ENCODE results near the gene SCT. TPM values are rescaled to one million over a fixed set of nuclear protein-coding genes. Genes with fewer than 3 reads are reported as not detected.

SCT gene
- total RNA-seq, 1 experiment from 2014 or later, result not detected

DNA sequence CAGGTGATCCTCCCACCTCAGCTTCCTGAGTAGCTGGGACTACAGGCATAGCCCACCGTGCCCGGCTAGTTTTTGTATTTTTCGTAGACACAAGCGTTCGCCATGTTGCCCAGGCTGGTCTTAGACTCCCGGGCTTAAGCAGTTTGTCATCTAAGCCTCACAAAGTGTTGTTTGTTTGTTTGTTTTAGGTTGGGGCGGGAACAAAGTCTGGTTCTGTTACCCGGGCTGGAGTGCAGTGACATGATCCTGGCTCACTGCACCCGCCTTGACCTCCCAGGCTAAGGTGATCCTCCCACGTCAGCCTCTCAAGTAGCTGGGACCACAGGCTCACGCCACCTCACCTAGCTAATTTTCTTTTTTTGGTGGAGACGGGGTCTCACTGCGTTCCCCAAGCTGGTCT lies 23.8 kb downstream of the SCT start:
- in situ Hi-C loops (cut with HindIII; ENCODE audit: low pct_unique_long_range_greater_than_20kb, low sequenced_read_pairs), result no loop called here
- DNase-seq (ENCODE audit: low read depth, low spot score), result no peak

DNA sequence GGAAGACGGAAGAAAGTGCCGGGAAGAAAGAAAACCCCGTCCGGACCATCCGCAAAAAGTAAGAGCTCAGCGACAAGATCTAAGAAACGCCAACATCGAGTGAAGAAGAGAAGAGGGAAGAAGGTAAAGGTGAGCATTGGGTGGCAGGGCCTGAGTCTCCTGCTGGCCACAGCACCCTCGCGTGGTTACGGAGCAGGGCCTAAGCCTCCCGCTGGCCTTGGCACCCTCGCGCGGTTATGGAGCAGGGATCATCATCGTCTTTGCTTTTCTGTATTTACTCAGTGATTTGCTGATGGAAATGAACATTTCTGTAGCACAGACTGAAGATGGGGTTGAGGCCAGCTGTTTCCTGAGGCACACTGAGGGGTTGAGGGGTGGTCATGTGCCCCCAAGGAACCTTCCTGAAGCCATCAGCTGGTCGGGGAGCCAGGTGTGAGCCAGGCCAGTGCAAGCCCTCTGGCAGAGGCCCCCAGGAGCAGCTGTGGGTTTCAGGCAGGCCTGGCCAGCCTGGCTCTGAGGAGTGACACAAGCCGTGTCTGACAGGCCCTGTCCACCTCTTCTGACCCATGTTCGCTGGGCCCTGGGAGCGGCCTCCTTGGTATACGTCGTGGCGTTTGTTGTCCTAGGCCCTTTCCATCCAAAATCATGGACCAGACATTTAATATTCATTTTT lies 25.3 kb downstream of the SCT start:
- in situ Hi-C loops (cut with HindIII; ENCODE audit: low pct_unique_long_range_greater_than_20kb, low sequenced_read_pairs), result no loop called here
- DNase-seq (ENCODE audit: low read depth, low spot score), result no peak

DNA sequence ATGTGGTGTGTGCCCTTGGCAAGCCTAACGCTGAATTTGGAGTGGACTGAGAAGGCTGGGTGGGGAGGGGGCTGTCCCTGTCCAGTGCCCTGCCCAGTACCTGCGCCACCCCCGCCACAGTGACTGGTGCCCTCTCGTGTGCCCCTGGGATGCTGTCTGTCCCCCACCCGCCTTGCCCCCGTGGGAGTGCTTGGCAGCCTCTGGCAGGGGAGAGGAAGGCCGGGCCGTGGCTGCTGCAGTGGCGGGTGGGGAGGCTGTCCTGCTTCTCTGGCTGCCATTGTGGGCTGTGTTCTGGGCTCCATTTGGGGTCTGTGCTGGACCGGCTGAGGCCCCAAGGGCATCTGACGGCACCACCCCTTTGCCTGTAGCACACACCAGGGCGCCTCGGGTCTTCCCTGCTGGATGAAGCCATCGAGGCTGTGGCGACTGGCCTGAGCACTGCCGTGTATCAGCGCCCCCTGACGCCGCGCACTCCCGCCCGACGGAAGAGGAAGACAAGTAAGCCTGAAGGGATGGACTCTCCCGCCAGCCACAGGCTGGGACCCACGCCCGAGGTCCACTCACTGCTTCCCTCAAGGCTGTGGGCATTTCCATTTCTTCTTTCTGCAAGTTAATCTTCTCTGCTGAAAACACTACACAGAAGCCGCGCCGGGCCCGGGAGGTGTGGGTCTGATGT lies 28.8 kb downstream of the SCT start:
- in situ Hi-C loops (cut with HindIII; ENCODE audit: low pct_unique_long_range_greater_than_20kb, low sequenced_read_pairs), result no loop called here

DNA sequence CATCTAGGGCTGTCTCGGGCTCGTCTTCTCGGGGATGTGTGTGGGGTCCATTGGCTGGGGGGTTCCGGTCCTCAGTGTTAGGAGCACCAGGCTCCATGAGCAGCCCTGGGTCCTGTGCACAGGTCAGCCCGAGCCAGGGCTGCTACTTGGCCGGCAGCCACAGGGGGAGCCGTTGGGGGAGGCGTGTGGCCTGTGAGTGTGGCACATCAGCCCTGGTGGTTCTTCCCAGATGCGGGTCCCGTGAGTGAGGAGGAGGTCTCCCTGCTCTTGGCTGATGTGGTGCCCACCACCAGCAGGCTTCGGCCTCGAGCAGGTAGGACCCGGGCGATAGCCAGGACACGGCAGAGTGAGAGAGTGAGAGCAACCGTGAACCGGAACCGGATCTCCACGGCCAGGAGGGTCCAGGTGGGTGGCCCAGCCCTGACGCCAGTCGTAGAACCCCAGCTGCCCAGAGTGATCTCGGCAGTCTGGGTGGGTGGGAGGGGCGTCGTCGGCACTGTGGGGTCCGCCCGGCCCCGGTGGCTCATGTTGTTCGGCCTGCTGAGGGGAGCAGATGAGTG lies 29.7 kb downstream of the SCT start:
- in situ Hi-C loops (cut with HindIII; ENCODE audit: low pct_unique_long_range_greater_than_20kb, low sequenced_read_pairs), result no loop called here

More for the DNA sequence above, 28.8 kb downstream of the SCT start:
- no peak for DNase-seq (ENCODE audit: low read depth, low spot score)

DNA sequence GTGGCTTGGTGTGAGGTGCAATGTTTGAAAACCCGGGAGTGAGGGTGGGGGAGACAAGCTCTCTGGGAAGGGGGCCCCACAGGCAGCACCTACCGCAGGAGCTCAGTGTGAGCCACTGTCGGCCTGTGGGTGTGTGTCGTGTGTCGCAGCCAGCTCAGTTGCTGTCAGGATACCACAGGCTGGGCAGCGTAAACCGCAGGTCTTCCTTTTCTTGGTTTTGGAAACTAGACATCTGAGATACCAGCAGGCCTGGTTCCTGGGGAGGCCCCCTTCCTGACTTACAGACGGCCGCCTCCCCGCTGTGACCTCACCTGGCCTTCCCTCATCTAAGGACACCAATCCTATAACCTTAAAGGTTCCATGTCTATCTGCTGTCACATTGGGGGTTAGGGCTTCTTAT lies 30.6 kb downstream of the SCT start:
- in situ Hi-C loops (cut with HindIII; ENCODE audit: low pct_unique_long_range_greater_than_20kb, low sequenced_read_pairs), result no loop called here
- no peak for DNase-seq (ENCODE audit: low read depth, low spot score)

More for the DNA sequence above, 29.7 kb downstream of the SCT start:
- no peak for DNase-seq (ENCODE audit: low read depth, low spot score)

DNA sequence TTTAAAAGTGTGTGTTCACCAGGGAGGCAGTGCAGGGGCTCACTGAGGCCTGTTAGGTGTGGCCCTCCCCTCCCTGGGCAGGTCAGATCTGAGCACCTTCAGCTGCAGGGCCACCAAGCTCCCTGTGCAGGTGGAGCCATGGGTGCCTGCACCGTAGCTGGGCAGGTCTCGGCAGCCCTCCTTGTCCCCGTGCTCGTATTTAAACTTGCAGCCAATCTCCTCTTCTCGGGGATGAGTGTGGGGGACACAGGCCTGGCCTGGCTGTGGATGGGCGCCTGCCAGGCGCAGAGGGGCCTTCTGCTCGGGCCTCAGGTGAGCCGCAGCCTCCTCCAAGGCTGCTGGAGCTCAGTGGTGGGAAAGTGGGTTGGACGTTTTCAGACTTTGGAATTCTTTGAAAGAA lies 31.6 kb downstream of the SCT start:
- in situ Hi-C loops (cut with HindIII; ENCODE audit: low pct_unique_long_range_greater_than_20kb, low sequenced_read_pairs), result no loop called here
- DNase-seq (ENCODE audit: low read depth, low spot score), result no peak

DNA sequence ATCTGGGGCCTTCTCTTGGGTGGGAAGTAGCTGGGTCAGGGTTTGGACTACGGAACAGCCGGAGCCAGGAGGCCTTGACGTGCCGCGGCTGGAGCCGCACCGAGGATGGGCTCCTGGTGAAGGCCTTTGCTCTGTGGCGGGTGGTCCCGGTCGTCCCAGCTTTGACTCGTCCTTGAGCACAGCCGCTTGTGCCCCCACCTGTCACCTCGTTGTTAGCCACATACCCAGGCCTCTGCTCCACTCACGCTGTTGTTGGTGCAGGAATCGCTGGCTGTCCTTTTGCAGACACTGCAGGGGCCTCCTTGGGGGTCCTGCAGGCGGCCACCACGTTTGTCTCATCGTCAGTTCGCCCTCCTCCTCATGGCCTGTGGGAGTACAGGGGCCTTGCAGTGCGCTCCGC lies 33.6 kb downstream of the SCT start:
- in situ Hi-C loops (cut with HindIII; ENCODE audit: low pct_unique_long_range_greater_than_20kb, low sequenced_read_pairs), result no loop called here
- no peak for DNase-seq (ENCODE audit: low read depth, low spot score)

DNA sequence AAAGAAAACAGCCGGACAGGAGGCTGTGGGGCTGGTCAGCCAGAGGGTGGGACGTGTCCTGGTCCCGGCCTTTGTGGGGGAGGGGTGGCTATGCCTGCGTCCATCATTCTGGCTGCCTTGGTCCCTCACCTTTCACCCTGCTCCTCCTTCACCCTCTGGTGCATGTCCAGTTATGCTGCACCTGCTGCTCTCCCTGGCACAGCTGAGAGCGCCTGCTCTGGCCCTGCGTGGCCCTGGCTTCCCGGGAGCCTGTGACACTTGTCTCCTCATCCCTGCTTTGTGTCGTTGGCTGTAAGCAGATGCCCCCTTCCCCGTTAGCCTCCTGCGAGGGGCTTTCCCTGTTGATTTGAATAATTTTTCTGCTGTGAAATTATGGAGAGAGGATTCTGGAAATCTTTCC lies 34.1 kb downstream of the SCT start:
- in situ Hi-C loops (cut with HindIII; ENCODE audit: low pct_unique_long_range_greater_than_20kb, low sequenced_read_pairs), result no loop called here
- DNase-seq (ENCODE audit: low read depth, low spot score), result no peak

DNA sequence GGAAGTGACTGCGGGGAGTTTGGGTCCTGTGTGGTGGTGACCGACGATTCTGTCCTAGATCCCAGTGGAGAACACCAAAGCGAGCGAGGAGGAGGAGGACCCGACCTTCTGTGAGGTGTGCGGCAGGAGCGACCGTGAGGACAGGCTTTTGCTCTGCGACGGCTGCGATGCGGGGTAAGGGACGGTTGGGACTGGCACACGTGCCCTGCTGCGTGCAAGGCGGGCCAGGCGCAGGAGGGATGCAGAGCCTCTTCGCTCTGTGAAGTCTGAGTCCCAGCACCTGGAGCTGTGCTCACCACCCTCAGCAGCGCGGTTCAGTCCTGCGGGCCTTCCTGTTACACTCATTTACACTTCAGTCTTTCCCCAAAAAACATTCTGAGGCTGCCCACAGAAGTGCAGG lies 34.5 kb downstream of the SCT start:
- in situ Hi-C loops (cut with HindIII; ENCODE audit: low pct_unique_long_range_greater_than_20kb, low sequenced_read_pairs), result no loop called here
- no peak for DNase-seq (ENCODE audit: low read depth, low spot score)

DNA sequence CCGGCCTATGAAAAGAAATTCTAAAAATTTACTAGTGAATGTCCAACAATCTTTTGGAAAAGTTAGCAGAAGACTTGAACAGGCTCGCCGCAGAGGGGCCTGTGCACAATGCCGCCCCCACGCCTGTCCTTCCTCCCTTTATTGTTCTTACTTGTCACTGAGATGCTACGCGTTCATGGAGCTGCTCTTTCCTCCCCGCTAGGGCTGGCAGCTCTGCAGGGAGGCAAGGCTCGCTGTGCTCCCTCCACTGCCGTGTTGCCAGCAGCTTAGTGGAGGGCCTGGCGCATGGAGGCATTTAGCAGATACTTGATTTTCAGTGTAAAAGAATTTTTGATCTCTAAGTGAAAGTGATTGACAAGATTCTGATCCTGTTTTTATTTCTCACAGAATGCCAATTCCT lies 36.0 kb downstream of the SCT start:
- in situ Hi-C loops (cut with HindIII; ENCODE audit: low pct_unique_long_range_greater_than_20kb, low sequenced_read_pairs), result no loop called here
- DNase-seq (ENCODE audit: low read depth, low spot score), result no peak

DNA sequence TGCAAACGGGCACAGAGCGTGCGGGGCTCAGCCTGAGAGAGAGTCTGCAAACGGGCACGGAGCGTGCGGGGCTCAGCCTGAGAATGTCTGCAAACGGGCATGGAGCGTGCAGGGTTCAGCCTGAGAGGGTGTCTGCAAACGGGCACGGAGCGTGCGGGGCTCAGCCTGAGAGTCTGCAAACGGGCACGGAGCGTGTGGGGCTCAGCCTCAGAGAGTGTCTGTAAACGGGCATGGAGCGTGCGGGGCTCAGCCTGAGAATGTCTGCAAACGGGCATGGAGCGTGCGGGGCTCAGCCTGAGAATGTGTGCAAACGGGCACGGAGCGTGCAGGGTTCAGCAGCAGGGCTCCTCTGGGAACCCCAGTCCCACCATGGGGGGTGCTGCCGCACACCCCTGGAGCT lies 37.2 kb downstream of the SCT start:
- in situ Hi-C loops (cut with HindIII; ENCODE audit: low pct_unique_long_range_greater_than_20kb, low sequenced_read_pairs), result no loop called here
- no peak for DNase-seq (ENCODE audit: low read depth, low spot score)

DNA sequence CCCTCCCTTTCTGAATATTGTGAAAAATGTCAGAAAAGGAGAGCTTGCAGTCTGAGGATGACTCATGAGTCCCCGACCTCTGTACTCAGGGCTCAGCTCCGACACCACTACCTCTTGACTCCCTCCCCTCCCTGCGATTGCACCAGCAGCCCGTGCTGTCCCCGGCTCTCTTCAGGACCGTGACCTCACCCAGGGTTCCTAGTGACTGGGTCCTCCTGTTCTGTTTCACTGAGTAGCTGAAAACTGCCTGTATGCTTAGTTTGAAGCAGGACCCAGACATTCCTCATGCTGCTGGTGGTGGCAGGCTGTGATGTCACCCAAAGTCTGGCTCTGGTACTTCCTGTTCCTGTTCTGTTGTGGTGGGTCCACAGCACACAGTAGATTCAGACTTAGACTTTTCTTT lies 39.0 kb downstream of the SCT start:
- in situ Hi-C loops (cut with HindIII; ENCODE audit: low pct_unique_long_range_greater_than_20kb, low sequenced_read_pairs), result no loop called here
- no peak for DNase-seq (ENCODE audit: low read depth, low spot score)

DNA sequence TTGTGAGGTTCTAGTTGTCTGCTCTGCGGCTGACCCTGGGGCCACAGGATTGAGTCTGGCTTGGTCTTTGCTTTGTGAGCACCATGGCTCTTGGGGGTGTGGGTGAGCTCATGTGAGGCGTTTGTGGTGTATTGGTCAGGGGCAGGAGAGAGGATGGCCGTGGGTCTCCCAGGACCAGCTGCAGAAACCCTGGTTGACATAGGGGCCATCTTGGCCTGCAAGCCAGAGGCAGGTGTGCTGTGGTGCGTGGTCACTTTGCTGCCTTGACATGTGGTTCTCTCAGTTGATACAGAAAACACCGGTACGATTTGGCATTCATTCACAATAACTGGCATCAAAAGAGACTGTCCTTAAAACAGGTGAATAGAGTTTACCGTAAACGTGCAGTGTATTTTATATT lies 39.4 kb downstream of the SCT start:
- DNase-seq (ENCODE audit: low read depth, low spot score), result no peak
- in situ Hi-C loops (cut with HindIII; ENCODE audit: low pct_unique_long_range_greater_than_20kb, low sequenced_read_pairs), result no loop called here

DNA sequence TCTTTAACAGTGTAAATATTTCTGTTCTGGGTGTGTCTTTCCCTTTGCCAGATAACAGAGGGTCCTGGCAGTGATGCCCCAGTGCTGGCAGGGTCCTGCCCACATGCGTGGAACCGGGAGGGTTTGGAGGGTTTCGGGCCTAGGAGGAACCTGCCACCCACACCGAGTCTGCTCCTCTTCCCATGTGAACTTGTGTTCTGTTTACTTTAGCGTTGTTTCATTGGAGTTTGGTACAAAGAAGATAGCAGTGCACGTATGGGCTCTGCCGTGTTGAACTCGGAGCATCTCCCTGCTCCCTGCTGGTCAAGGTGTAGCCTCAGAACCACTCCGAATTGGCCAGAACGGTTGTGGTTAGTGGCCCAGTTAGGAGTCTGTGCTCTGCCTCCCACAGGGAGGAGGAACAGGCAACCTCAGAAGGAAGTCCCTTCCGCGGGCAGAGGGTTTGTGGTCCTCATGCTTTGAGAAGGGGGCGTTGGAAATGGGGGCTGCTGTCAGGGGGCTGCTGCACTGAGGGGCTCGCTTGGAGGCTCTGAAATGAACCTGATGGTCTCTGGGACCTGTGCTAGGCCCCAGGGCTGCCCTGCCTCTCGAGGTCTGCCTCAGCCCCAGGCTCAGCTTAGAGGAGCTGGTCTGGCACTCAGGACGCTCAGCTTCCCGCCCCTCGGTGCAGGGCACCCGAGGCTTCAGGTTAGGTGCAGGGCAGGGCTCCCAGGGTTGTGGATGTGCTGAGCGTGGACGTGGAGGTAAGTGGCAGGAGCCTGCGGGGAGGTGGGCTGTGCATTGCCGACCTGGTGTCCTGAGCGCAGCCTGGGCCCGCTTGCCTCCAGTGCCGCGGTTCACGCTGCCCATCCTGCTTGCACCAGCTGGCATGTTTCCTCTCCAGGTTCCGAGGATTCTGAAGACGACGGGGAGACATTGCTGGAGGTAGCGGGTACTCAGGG lies 40.3 kb downstream of the SCT start:
- DNase-seq (ENCODE audit: low read depth, low spot score), result no peak
- in situ Hi-C loops (cut with HindIII; ENCODE audit: low pct_unique_long_range_greater_than_20kb, low sequenced_read_pairs), result no loop called here

DNA sequence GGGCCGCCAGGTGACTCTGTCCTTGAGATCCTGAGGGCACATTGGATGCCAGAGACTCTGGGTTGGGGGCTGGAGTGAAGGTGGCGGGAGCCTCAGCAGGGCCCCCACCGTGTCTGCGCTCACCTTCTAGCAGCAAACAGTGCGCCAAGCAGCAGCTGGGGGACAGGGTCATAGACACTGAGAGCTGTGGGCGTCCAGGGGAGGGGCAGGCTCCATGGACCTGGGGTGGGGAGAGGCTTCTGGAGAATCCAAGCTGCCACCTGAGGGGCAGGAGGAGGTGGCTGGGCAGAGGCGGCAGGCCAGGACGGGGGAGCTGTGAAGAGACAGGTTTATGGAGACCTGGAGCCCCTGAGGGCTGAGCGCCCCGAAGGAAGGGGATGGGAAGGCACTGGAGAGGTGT lies 42.7 kb downstream of the SCT start:
- DNase-seq (ENCODE audit: low read depth, low spot score), result no peak
- in situ Hi-C loops (cut with HindIII; ENCODE audit: low pct_unique_long_range_greater_than_20kb, low sequenced_read_pairs), result no loop called here

DNA sequence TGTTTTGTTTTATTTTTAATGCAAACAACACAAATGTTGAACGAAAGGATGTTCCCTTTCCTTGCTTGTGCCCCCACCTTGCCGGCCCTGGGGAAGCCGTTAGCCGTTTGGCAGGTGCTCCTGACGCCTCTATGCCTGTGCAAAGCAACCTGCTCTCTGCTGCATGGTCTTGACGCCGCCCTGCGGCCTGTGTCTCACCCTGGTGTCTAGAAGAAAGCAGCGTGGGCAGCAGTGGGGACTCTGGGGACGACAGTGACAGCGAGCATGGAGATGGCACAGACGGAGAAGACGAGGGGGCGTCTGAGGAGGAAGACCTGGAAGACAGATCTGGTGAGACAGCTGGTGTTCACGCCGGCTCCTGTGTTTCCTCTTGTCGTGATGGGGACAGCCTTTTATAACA lies 45.2 kb downstream of the SCT start:
- no peak for DNase-seq (ENCODE audit: low read depth, low spot score)
- in situ Hi-C loops (cut with HindIII; ENCODE audit: low pct_unique_long_range_greater_than_20kb, low sequenced_read_pairs), result no loop called here

DNA sequence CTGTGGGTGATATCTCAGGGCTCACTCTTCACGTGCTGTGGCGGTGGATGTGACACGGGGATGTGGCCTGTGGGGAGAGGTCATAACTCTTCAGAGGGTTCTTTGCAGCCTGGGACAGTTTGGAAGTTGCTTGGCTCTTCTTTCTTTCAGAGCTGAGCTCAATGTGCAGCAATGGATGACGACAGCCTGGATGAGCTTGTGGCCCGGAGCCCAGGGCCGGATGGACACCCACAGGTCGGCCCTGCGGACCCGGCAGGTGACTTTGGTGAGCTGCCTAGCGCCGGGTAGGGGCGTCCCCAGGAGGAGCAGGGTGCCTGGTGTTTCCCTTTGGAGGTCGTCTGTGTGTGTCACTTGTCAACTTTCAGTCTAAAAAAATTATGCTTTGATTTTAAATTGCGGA lies 45.6 kb downstream of the SCT start:
- DNase-seq (ENCODE audit: low read depth, low spot score), result no peak
- in situ Hi-C loops (cut with HindIII; ENCODE audit: low pct_unique_long_range_greater_than_20kb, low sequenced_read_pairs), result no loop called here

DNA sequence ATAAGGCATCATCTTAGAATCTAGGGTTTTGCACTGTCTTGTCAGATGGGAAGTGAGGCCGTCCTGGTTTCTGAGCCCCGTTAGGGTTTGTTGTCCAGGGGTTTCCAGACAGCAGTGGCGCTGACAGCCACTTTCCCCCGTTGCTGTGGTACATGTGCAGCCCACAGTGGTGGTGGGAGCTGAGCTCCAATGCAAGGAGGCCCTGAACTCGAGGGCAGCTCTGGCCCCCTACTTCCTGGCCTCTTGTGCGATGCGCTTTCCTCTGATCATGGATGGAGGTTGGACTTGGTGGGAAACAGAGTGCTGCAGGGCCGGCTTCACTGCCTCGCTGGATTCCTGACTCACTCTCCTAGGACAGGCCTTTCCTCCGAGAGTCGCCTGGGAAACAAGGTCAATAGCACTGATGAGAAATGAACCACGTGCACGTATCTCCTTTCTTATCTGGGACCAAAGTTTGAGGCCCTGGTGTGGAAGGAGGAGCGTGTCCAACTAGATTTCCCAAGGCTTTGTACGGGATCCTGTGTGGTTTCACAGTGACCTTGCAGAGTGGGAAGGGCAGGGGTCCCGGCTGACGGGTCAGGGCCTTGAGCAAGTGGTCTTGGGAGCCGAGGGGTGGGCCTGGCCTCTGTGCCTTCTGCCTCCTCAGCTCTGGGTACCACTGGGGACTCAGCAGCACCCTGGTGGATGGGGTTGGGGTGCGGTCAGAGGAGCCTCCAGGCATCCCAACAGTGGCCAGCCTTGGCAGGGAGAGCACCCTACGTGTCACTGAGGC lies 47.0 kb downstream of the SCT start:
- in situ Hi-C loops (cut with HindIII; ENCODE audit: low pct_unique_long_range_greater_than_20kb, low sequenced_read_pairs), result no loop called here
- no peak for DNase-seq (ENCODE audit: low read depth, low spot score)
